HG02678 (cell line): Measurements from ENCODE around the gene SRGAP3.

Source experiments
- ATAC-seq: cut with Tn5 transposase; IDR thresholded peaks from one replicate; pipeline ENCODE4 v1.9.1; 2021; ENCODE audit warnings: mild to moderate bottlenecking, moderate library complexity; ENCODE audit not compliant: unreplicated experiment

The SRGAP3 gene

GRCh38 chr3:9030034-9030433 is 219.4 kb downstream of the SRGAP3 start:
- ATAC-seq: no peak

GRCh38 chr3:9028134-9028533 is 221.3 kb downstream of the SRGAP3 start:
- ATAC-seq: no peak

GRCh38 chr3:9026320-9027045 is 223.0 kb downstream of the SRGAP3 start:
- no peak for ATAC-seq

- ATAC-seq: no peak
Measured at GRCh38 chr3:9024341-9024740, 225.1 kb downstream of the SRGAP3 start.

GRCh38 chr3:9023226-9023590 is 226.2 kb downstream of the SRGAP3 start:
- no peak for ATAC-seq

- ATAC-seq: no peak
Measured at GRCh38 chr3:9022305-9023225, 226.9 kb downstream of the SRGAP3 start.

GRCh38 chr3:9021271-9022009 is 228.0 kb downstream of the SRGAP3 start:
- no peak for ATAC-seq

- ATAC-seq: no peak
Measured at GRCh38 chr3:9020426-9020825, 229.0 kb downstream of the SRGAP3 start.

GRCh38 chr3:9019259-9019961 is 230.0 kb downstream of the SRGAP3 start:
- ATAC-seq: no peak

GRCh38 chr3:9015250-9015649 is 234.2 kb downstream of the SRGAP3 start:
- no peak for ATAC-seq

- no peak for ATAC-seq
Measured at GRCh38 chr3:9013782-9014563, 235.5 kb downstream of the SRGAP3 start.

GRCh38 chr3:9012521-9012920 is 236.9 kb downstream of the SRGAP3 start:
- no peak for ATAC-seq

- ATAC-seq: no peak
Measured at GRCh38 chr3:9009976-9010545, 239.4 kb downstream of the SRGAP3 start.

GRCh38 chr3:9008550-9009255 is 240.7 kb downstream of the SRGAP3 start:
- no peak for ATAC-seq

GRCh38 chr3:9007928-9008327 is 241.5 kb downstream of the SRGAP3 start:
- no peak for ATAC-seq

- no peak for ATAC-seq
Measured at GRCh38 chr3:9007213-9007612, 242.2 kb downstream of the SRGAP3 start.

- no peak for ATAC-seq
Measured at GRCh38 chr3:9000041-9000440, 249.4 kb downstream of the SRGAP3 start.

- no peak for ATAC-seq
Measured at GRCh38 chr3:8997151-8997550, 252.3 kb downstream of the SRGAP3 start.

- ATAC-seq: no peak
Measured at GRCh38 chr3:8996681-8997121, 252.7 kb downstream of the SRGAP3 start.
